Esophagus (tissue), 2 donors: ENCODE measurements around the gene PAPOLA. TPM values are rescaled to one million over a fixed set of nuclear protein-coding genes. Genes with fewer than 3 reads are reported as not detected.
"Not testable (repeated sequence)": the region's sequence is repeated elsewhere in the genome, so short reads cannot be mapped to it uniquely, and the experiment has no call there.

Source experiments
- H3K27ac ChIP-seq, 2 donors: one replicate each; pipeline ENCODE4 v1.5.1; 2013; ENCODE audit warnings: low read depth in 2 of 2, mild to moderate bottlenecking in 2 of 2, inconsistent platforms in 1 of 2, low read length in 1 of 2, moderate library complexity in 1 of 2
- H3K27me3 ChIP-seq, 2 donors: one replicate each; pipeline ENCODE4 v1.6.1; 2013; ENCODE audit warnings: low read length in 2 of 2, control low read depth in 1 of 2, mild to moderate bottlenecking in 1 of 2; ENCODE audit not compliant: insufficient read depth in 2 of 2, control insufficient read depth in 1 of 2
- H3K36me3 ChIP-seq, 2 donors: one replicate each; pipeline ENCODE4 v1.6.1; 2013; ENCODE audit warnings: low read length in 1 of 2; ENCODE audit not compliant: control insufficient read depth in 2 of 2, insufficient read depth in 2 of 2
- H3K4me1 ChIP-seq, 2 donors: one replicate each; pipeline ENCODE4 v1.6.1; 2013; ENCODE audit warnings: low read length in 1 of 2; ENCODE audit not compliant: control insufficient read depth in 2 of 2, insufficient read depth in 2 of 2
- H3K4me3 ChIP-seq, 2 donors: one replicate each; pipeline ENCODE4 v1.5.1; 2013; ENCODE audit warnings: low read length in 2 of 2, mild to moderate bottlenecking in 2 of 2, low read depth in 1 of 2, moderate library complexity in 1 of 2
- H3K9me3 ChIP-seq, 2 donors: one replicate each; pipeline ENCODE4 v1.6.1; 2013; ENCODE audit warnings: mild to moderate bottlenecking in 2 of 2, low read depth in 1 of 2, low read length in 1 of 2, moderate library complexity in 1 of 2; ENCODE audit not compliant: control insufficient read depth in 2 of 2, insufficient read depth in 1 of 2
- WGBS, 2 donors: extraction: QIAGEN DNeasy Blood & Tissue Kit; methylation state at CpG; one replicate each; pipeline ENCODE4 v1.1.7; 2013; 5-methylcytosine and 5-hydroxymethylcytosine counted together
- polyA plus RNA-seq, 2 donors: library from polyadenylated mRNA; stranded (reverse); fragments of 200-250 nt; gene quantifications; one replicate each; pipeline ENCODE4 v1.2.3, GENCODE V29; 2013
- donor health status: healthy with polysubstance abuse.
- donor health status: Bipolar disorder and iron deficiency.

Gene PAPOLA
- polyA plus RNA-seq, result 10 to 100 TPM; 43.5 to 57.5 TPM

GRCh38 chr14:96501740-96502620 lies at the start of gene PAPOLA:
Gene PAPOLA, plus strand, starts transcription at chr14:96502382. Its CDS starts 211 bp downstream, at chr14:96502593.
- Histone ChIP-seq H3K27ac (peak within 1 kb of the TSS; percentile 92 to 98), H3K36me3 (no peaks in the 10 kb centered on the region), H3K9me3 (no peaks in the 10 kb centered on the region), H3K27me3 (no peaks in the 10 kb centered on the region), H3K4me3 (peak within 1 kb of the TSS; percentile 84 to 93), H3K4me1 (peaks cover 0 to 2% of the 10 kb centered on the region in 2 donors)
- 0 to 1% methylated on average over 82 to 87 of the region's 87 CpGs for WGBS, 2 donors

- H3K4me3 ChIP-seq, result no peak overlapping the region
- H3K27ac ChIP-seq, result no peak overlapping the region
- H3K36me3 ChIP-seq, result no peaks in the 10 kb centered on the region
- 76 to 92% methylated on average over 6 of the region's 6 CpGs for WGBS, 2 donors
- no peaks in the 10 kb centered on the region for H3K9me3 ChIP-seq
- no peaks in the 10 kb centered on the region for H3K27me3 ChIP-seq
- no peaks in the 10 kb centered on the region for H3K4me1 ChIP-seq
Observed at GRCh38 chr14:96452684-96453083, 49.5 kb upstream of the PAPOLA start.

GRCh38 chr14:96455588-96455987 lies 46.6 kb upstream of the PAPOLA start:
- no peaks in the 10 kb centered on the region for H3K4me1 ChIP-seq
- WGBS, 2 donors, result 79 to 88% methylated on average over 5 of the region's 5 CpGs
- no peaks in the 10 kb centered on the region for H3K27me3 ChIP-seq
- H3K4me3 ChIP-seq, result no peak overlapping the region
- no peak overlapping the region for H3K27ac ChIP-seq
- no peaks in the 10 kb centered on the region for H3K36me3 ChIP-seq
- H3K9me3 ChIP-seq, result no peaks in the 10 kb centered on the region

GRCh38 chr14:96459851-96460250 lies 42.3 kb upstream of the PAPOLA start:
- 89 to 92% methylated on average over 3 of the region's 3 CpGs for WGBS, 2 donors
- Histone ChIP-seq H3K27me3 (no peaks in the 10 kb centered on the region), H3K36me3 (no peaks in the 10 kb centered on the region), H3K4me1 (no peaks in the 10 kb centered on the region), H3K4me3 (no peak overlapping the region), H3K9me3 (no peaks in the 10 kb centered on the region), H3K27ac (no peak overlapping the region)

- H3K27me3 ChIP-seq, result no peaks in the 10 kb centered on the region
- no peaks in the 10 kb centered on the region for H3K9me3 ChIP-seq
- H3K4me1 ChIP-seq, result no peaks in the 10 kb centered on the region
- H3K36me3 ChIP-seq, result no peaks in the 10 kb centered on the region
- WGBS, 2 donors, result 54 to 67% methylated on average over 8 of the region's 8 CpGs
- H3K27ac ChIP-seq, result no peak overlapping the region
- H3K4me3 ChIP-seq, result no peak overlapping the region
Observed at GRCh38 chr14:96461950-96462798, 40.0 kb upstream of the PAPOLA start.

GRCh38 chr14:96464136-96464535 lies 38.0 kb upstream of the PAPOLA start:
- WGBS, 2 donors, result 85 to 95% methylated on average over 7 of the region's 7 CpGs

GRCh38 chr14:96466918-96467317 lies 35.3 kb upstream of the PAPOLA start:
- no peaks in the 10 kb centered on the region for H3K4me1 ChIP-seq
- WGBS, 2 donors, result 73 to 86% methylated on average over 3 of the region's 3 CpGs
- no peaks in the 10 kb centered on the region for H3K9me3 ChIP-seq
- H3K4me3 ChIP-seq, result no peak overlapping the region
- H3K27ac ChIP-seq, result no peak overlapping the region
- no peaks in the 10 kb centered on the region for H3K36me3 ChIP-seq
- H3K27me3 ChIP-seq, result no peaks in the 10 kb centered on the region

More at GRCh38 chr14:96464136-96464535, 38.0 kb upstream of the PAPOLA start:
- Histone ChIP-seq H3K9me3 (no peaks in the 10 kb centered on the region), H3K4me3 (no peak overlapping the region), H3K4me1 (no peaks in the 10 kb centered on the region), H3K36me3 (no peaks in the 10 kb centered on the region), H3K27me3 (no peaks in the 10 kb centered on the region), H3K27ac (no peak overlapping the region)

GRCh38 chr14:96470331-96470730 lies 31.9 kb upstream of the PAPOLA start:
- WGBS, 2 donors, result 53 to 61% methylated on average over 4 of the region's 4 CpGs
- Histone ChIP-seq H3K4me1 (no peaks in the 10 kb centered on the region), H3K27me3 (no peaks in the 10 kb centered on the region), H3K36me3 (no peaks in the 10 kb centered on the region), H3K4me3 (no peak overlapping the region), H3K9me3 (no peaks in the 10 kb centered on the region), H3K27ac (no peak overlapping the region)

GRCh38 chr14:96470967-96471366 lies 31.2 kb upstream of the PAPOLA start:
- 86 to 88% methylated on average over 4 of the region's 4 CpGs for WGBS, 2 donors

More at GRCh38 chr14:96470967-96471366, 31.2 kb upstream of the PAPOLA start:
- H3K27me3 ChIP-seq, H3K4me3 ChIP-seq, H3K9me3 ChIP-seq, H3K4me1 ChIP-seq, H3K27ac ChIP-seq, H3K36me3 ChIP-seq: not testable (repeated sequence)
